OCI-LY7 (cell line): Measurements from ENCODE around the gene QKI.

Source experiments
- CTCF ChIP-seq: fragments of 200-600 bp; sonication (generic); conservative IDR thresholded peaks from 2 replicates; pipeline ENCODE4 v1.5.1; 2014; ENCODE audit warnings: mild to moderate bottlenecking, antibody characterized with exemption, low read length, moderate library complexity, mixed read lengths
- EZH2phosphoT487 ChIP-seq: fragments of 200-600 bp; sonication (generic); IDR thresholded peaks from 2 replicates; pipeline ENCODE4 v1.6.1; 2018; ENCODE audit warnings: low read depth, borderline replicate concordance, mild to moderate bottlenecking, mixed run types, antibody characterized with exemption, low read length, moderate library complexity, mixed read lengths

DNA sequence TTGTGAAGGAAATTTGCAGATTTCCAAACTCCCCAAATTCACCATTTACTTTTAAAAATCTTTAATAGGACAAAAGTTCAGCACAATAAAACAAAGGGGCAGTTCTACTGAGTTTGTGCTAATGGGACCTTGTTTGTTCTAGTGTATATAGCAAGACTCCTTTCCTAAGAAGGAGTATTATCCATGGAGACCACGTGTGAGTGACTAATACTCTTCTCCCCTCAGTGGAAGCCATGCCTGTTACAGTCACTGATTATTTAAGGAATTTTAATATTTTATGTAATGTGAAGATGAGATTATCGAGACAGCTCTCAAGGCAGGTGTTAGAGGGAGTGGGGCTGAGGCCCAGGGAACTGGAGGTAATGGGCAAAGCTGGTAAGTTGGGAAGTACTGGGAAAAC, 16.4 kb upstream of the QKI start:
- TF ChIP-seq CTCF (no peak), EZH2phosphoT487 (no peak)
